ENCODE data around the gene ADGRD1. TPM values are rescaled to one million over a fixed set of nuclear protein-coding genes. Genes with fewer than 3 reads are reported as not detected.

Gene ADGRD1
- total RNA-seq, 1 donor from 2014 or later, result 1.0 TPM

GRCh38 chr12:131120831-131121271 is 167.1 kb downstream of the ADGRD1 start:
- H3K4me3 Mint-ChIP-seq (ENCODE audit: unreplicated experiment), result no peak overlapping the region
- H3K4me1 Mint-ChIP-seq (ENCODE audit: unreplicated experiment), result peaks cover 9% of the 10 kb centered on the region
- TF ChIP-seq, protein P1, sequence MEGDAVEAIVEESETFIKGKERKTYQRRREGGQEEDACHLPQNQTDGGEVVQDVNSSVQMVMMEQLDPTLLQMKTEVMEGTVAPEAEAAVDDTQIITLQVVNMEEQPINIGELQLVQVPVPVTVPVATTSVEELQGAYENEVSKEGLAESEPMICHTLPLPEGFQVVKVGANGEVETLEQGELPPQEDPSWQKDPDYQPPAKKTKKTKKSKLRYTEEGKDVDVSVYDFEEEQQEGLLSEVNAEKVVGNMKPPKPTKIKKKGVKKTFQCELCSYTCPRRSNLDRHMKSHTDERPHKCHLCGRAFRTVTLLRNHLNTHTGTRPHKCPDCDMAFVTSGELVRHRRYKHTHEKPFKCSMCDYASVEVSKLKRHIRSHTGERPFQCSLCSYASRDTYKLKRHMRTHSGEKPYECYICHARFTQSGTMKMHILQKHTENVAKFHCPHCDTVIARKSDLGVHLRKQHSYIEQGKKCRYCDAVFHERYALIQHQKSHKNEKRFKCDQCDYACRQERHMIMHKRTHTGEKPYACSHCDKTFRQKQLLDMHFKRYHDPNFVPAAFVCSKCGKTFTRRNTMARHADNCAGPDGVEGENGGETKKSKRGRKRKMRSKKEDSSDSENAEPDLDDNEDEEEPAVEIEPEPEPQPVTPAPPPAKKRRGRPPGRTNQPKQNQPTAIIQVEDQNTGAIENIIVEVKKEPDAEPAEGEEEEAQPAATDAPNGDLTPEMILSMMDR (IDR thresholded peaks at IDR 0.05), result no peak
- no peak overlapping the region for H3K27ac Mint-ChIP-seq (ENCODE audit: unreplicated experiment)
- H3K9me3 Mint-ChIP-seq (ENCODE audit: unreplicated experiment), result no peaks in the 10 kb centered on the region
- H3K27me3 Mint-ChIP-seq (ENCODE audit: unreplicated experiment), result peaks cover 3% of the 10 kb centered on the region
- DNase-seq (ENCODE audit: extremely low spot score, unreplicated experiment), result no peak
- H3K36me3 Mint-ChIP-seq (ENCODE audit: unreplicated experiment), result no peaks in the 10 kb centered on the region

GRCh38 chr12:131121705-131122405 is 168.1 kb downstream of the ADGRD1 start:
- H3K27ac Mint-ChIP-seq (ENCODE audit: unreplicated experiment), result no peak overlapping the region
- H3K36me3 Mint-ChIP-seq (ENCODE audit: unreplicated experiment), result no peaks in the 10 kb centered on the region
- H3K9me3 Mint-ChIP-seq (ENCODE audit: unreplicated experiment), result no peaks in the 10 kb centered on the region
- peaks cover 3% of the 10 kb centered on the region for H3K27me3 Mint-ChIP-seq (ENCODE audit: unreplicated experiment)
- DNase-seq (ENCODE audit: extremely low spot score, unreplicated experiment), result no peak
- TF ChIP-seq, protein P1 (IDR thresholded peaks at IDR 0.05), result no peak
- H3K4me3 Mint-ChIP-seq (ENCODE audit: unreplicated experiment), result no peak overlapping the region
- H3K4me1 Mint-ChIP-seq (ENCODE audit: unreplicated experiment), result peaks cover 1% of the 10 kb centered on the region

DNA sequence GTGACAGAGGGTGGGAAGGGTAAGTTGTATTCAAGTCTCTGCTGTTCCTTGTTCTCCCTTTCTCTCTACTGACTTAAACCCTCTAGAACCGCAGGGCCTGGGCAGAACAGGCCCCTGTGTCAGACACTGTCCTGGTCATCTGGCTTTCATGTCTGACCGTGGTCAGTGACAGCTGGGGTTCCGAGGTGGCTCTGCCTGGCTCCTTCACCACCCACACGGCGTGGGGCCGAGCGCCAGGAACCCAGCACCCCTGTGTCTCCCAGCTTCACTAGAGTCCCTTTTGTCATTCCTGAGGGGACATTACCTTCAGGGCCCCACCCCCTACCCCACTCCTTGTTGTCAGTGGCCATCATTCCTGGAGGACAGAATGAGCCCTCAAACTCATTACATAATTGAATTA is 168.9 kb downstream of the ADGRD1 start:
- H3K27me3 Mint-ChIP-seq (ENCODE audit: unreplicated experiment), result peaks cover 3% of the 10 kb centered on the region
- no peak overlapping the region for H3K27ac Mint-ChIP-seq (ENCODE audit: unreplicated experiment)
- no peak overlapping the region for H3K4me3 Mint-ChIP-seq (ENCODE audit: unreplicated experiment)
- H3K4me1 Mint-ChIP-seq (ENCODE audit: unreplicated experiment), result no peaks in the 10 kb centered on the region
- DNase-seq (ENCODE audit: extremely low spot score, unreplicated experiment), result no peak
- no peaks in the 10 kb centered on the region for H3K36me3 Mint-ChIP-seq (ENCODE audit: unreplicated experiment)
- H3K9me3 Mint-ChIP-seq (ENCODE audit: unreplicated experiment), result no peaks in the 10 kb centered on the region
- TF ChIP-seq, protein P1 (IDR thresholded peaks at IDR 0.05), result no peak

DNA sequence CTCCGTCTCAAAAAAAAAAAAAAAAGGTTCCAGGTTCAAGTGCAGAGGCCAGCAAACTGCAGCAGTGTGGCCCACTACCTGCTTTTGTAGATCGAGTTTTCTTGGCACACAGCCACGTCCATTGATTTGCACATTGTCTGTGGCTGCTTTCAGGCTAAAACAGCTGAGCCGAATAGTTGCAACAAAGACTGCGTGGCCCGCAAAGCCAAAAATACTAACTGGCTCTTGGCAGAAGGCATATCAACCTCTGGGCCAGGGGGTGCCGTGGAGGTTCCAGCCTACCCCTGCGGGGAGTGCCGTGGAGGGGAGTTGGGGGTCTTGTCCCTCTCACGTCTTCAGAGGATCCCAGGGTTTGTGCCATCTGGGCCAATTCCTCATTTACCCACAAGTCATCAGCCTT is 170.1 kb downstream of the ADGRD1 start:
- H3K4me3 Mint-ChIP-seq (ENCODE audit: unreplicated experiment), result no peak overlapping the region
- H3K27me3 Mint-ChIP-seq (ENCODE audit: unreplicated experiment), result no peaks in the 10 kb centered on the region
- H3K36me3 Mint-ChIP-seq (ENCODE audit: unreplicated experiment), result no peaks in the 10 kb centered on the region
- H3K27ac Mint-ChIP-seq (ENCODE audit: unreplicated experiment), result no peak overlapping the region
- H3K4me1 Mint-ChIP-seq (ENCODE audit: unreplicated experiment), result no peaks in the 10 kb centered on the region
- TF ChIP-seq, protein P1 (IDR thresholded peaks at IDR 0.05), result no peak
- no peaks in the 10 kb centered on the region for H3K9me3 Mint-ChIP-seq (ENCODE audit: unreplicated experiment)
- DNase-seq (ENCODE audit: extremely low spot score, unreplicated experiment), result peak; percentile 75

- peak; percentile 34 for DNase-seq (ENCODE audit: extremely low spot score, unreplicated experiment)
- Mint-ChIP-seq H3K4me3 (ENCODE audit: unreplicated experiment) (no peak overlapping the region), H3K27me3 (ENCODE audit: unreplicated experiment) (no peaks in the 10 kb centered on the region), H3K9me3 (ENCODE audit: unreplicated experiment) (no peaks in the 10 kb centered on the region), H3K4me1 (ENCODE audit: unreplicated experiment) (peaks cover 4% of the 10 kb centered on the region), H3K27ac (ENCODE audit: unreplicated experiment) (no peak overlapping the region), H3K36me3 (ENCODE audit: unreplicated experiment) (no peaks in the 10 kb centered on the region)
- TF ChIP-seq, protein P1 (IDR thresholded peaks at IDR 0.05), result no peak
Measured at GRCh38 chr12:131124487-131125280, 171.0 kb downstream of the ADGRD1 start.

Measured in osteocyte (in vitro differentiated cells).